NCI-H2227 (cell line): ENCODE data around the gene CAMKMT.
"Not testable (repeated sequence)": the region's sequence is repeated elsewhere in the genome, so short reads cannot be mapped to it uniquely, and the experiment has no call there.

ENCODE experiments used
- DNase-seq: peaks from one replicate; lab custom pipeline; 2025; ENCODE audit not compliant: unreplicated experiment; lab: John Stamatoyannopoulos, UW

The CAMKMT gene

DNA sequence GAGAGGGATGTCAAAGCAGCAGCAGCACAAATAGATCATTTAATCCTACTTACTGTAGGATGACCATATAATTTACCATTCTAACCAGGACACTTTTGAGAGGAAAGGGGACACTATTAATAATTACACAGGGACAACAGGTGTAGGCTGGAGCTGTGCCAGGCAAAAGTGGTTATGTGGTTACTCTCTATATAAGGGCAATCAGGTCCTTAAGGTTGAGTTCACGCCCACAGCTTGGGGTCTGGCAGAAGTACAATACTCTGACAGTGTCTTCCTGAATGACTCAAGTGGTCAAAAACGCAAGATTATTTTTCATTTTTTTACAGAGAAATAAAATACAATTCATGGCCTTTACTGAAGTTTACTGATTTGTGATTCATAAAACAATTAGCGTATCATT lies 3.2 kb upstream of the CAMKMT start:
- peak; percentile 24 for DNase-seq

DNA sequence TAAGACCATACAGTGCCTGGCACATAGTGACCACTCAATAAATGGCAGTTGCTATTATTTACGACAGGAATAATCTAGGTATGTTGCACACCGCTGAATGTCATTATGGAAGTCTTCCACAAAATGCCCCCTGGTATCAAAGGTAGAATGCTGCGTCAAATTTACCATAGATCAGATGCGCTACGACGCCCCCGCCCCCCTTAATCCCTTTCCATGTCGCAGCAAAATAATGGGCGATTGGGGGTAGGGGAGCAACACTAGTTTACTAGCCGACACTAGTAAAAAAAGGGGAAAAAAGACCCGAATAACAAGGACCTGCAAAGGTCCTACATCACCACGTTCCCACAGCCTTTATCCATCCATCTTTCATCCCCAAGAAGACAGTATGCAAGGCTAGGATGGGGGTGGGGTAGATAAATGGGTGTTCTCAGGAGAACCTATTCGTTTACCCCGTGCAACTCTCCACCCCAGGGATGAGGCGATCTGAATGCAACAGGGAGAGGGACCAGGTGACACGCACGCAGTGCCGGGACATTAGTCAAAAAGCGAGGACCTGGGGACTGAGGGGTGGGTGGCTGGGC lies 908 bp upstream of the CAMKMT start:
- DNase-seq = peak; percentile 55

DNA sequence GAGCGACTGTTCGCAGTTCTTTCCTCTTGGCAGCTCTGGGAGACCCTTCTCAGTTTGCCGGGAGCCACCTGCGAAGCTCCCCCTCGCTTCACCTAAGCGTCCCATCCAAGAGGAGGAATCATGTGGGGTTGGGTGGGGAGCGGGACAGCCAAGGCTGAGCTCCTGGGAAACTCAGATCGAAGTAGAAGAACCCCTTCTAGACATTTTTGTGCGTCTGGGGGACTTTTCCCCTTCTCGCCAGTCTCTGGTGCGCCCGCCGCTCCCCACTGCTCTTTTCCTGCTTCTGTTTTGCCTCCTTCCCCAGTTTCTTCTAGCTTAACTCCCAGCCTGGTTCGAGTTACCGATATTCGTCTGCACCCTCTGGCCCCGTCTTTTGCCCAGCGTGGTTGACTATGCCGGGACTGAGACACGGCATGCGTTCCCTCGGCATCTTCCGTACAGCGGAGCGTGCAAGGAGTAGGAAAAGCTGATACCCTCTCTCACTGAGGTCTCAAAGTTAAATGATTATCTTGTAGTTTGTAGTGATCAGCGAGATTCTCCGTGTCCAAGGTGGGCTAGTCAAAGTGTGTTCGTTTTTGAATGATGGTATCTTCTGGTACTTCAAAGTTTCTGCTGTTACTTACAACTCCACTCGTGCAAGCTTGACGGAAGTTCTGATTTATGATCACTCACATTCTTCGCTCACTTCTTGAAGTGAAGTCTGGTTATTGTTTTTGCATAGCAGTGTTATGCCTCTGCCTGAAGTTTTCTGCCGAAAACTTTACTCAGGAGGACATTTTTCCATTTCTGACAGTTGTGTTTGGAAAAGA lies 664 bp downstream of the CAMKMT start:
- peak; percentile 39 for DNase-seq

DNA sequence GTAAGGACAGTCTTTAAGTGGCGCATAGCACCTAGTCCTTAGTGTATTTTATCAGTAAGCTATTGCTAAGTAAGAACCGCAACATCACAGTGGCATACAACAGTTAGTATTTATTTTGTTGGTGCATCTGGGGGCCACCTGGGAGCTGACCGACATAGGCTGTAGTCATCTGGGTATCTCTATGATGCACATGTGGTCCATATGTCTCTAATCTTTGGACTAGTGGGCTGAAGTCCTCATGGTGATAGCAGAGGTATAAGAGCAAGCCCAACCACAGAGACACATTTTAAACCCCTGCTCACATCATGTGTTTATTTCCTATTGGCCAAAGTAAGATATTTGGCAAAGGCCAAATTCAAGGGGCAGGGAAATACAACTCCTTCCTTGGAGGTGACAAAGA lies 2.9 kb downstream of the CAMKMT start:
- DNase-seq = no peak

DNA sequence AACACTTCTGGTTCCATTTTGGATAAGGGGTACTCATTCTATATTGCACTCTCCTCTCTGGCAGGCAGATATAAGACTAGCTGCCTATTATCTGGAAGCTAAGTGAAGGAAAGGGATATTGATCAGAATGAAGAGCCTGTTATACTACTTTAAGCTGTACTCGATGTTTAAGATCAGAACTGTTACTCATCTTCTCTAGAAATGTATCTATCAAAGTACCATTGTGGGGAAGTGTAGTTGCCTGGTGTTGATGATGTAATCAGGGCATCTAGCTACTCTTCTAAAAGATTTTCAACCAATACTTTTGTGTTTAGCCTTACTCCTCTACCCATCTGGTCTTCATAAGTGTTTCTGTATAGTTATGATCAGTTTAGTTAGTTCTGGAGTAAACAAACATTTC lies 5.8 kb downstream of the CAMKMT start:
- DNase-seq = no peak

DNA sequence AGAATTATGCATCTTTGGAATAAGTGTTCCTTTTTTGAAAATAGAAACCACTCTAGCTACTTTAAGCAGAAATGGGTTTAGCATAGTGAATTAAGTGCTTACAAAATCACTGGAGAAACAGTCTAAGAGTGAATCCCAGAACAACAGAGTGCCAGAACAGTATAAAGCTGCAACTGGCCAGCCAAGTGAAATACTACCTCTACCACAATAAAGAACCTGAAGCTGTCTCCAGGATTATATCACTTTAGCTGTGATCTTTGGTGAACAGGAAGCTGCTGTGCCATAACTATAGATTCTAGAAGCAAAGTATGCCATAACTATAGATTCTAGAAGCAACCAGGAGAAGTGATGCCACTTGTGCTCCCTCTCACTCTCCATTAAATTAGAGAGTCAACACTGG lies 7.6 kb downstream of the CAMKMT start:
- DNase-seq = no peak

DNA sequence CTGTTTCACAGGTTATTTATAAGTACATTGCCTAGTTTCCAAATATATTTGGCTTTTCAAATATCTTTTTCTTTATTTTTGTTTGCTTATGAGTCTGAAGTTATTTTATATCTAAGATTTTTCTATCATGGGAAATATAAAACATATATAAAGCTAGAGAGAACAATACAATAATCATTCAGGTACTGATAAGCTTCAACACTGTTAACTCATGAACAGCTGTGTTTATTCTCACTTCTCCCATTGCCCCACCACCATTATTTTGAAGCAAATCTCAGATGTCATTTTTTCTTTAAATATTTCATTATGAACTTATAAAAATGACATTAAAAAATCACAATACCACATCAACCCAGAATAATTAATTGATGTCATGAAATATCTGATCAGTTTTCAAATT lies 9.7 kb downstream of the CAMKMT start:
- no peak for DNase-seq

DNA sequence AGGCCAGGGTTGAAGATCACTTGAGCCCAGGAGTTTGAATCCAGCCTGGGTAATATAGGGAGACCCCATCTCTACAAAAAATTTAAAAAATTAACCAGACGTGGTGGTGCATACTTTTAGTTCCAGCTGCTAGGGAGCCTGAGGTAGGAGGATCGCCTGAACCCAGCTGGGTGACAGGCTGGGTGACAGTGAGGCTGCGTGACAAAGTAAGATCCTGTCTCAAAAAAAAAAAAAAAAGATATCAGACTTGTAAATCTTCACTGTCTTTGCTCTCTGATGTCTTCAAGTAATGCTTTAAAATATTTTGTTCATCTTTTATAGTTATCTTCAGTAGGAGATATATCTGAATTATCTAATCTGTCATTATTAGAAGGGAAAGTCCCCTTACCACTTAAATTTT lies 10.5 kb downstream of the CAMKMT start:
- no peak for DNase-seq

DNA sequence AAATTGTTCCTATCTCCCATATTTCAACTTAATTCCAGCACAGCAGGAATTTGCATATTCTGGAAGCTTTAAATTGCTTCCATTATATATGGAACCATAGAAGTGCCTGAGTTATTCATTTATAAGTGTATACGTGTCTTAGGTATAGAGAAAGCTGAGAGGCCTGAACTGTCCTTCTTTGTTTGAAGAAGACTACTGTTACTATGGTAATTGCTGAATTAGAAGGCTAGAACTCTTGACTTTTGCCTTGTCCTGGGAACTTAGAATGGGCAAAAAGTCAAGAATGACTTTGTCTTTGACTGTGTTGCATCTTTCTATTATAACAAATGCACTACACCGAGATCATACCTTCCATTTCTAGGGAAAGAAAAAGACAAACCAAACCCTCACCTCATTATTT lies 15.7 kb downstream of the CAMKMT start:
- DNase-seq = no peak

DNA sequence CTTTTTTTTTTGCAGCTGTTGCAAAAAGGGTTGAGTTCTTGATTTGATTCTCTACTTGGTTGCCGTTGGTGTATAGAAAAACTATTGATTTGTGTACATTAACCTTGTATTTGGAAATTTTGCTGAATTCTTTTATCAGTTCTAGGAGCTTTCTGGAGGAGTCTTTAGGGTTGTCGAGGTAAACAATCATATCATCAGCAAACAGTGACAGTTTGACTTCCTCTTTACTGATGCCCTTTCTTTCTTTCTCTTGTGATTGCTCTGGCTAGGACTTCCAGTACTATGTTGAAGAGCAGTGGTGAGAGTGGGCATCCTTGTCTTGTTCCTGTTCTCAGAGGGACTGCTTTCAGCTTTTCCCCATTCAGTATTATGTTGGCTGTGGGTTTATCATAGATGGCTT lies 23.5 kb downstream of the CAMKMT start:
- not testable (repeated sequence) for DNase-seq

DNA sequence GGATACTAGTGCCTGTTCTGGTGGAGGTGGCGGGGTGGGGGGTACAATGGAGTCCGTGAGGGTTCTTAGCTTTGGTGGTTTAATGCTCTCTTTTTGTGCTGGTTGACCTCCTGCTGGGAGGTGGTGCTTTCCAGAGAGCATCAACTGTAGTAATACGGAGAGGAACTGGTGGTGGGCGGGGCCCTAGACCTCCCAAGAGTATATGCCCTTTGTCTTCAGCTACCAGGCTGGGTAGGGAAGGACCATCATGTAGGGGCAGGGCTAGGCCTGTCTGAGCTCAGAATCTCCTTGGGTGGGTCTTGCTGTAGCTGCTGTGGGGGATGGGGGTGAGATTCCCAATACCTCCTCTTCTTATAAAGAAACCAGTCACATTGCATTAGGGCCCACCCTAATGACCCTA lies 27.1 kb downstream of the CAMKMT start:
- DNase-seq = no peak

DNA sequence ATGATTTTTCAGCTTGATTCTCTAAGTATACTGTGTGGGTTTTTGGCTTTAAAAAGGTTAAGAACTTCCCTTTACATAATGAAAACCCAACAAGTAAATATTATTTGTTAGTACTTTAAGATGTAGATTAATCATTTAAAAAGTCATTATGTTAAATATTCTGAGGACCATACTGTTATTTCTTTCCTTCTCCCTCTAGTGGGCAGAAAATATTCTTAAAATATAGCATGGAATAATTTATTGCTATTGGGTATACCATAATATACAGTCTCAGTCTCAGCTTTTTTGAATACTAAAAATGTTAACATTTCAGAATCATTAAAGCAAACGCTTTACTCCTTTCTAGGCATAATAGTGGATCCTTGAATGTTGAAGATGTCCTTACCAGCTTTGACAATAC lies 28.1 kb downstream of the CAMKMT start:
- peak; percentile 4 for DNase-seq

DNA sequence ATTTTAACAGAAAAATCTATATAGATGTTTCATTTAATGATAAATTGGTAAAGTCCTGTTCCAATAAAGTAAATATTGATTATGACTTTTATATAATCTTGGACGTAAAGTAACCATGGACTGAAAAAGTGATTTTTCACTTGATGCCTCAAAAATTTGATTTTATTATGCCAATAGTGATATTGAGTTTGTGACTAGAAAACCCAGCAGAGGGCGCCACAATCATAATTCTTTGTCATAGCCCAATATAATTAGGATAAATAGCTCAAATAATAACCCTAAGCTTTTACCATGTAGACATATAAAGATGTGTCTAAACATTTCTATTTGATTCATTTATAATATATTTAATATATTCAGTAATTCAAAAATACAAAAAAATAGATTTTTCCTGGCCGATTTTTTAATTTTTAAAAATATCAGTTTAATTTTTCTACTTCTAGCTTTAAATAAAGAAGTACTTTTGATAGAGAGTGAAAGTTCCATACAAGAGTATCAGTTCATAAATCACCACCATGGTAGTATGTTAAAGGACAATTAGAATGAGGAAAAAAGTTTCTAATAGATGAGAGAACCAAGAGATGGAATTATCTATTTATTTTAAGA lies 30.7 kb downstream of the CAMKMT start:
- DNase-seq = peak; percentile 53

DNA sequence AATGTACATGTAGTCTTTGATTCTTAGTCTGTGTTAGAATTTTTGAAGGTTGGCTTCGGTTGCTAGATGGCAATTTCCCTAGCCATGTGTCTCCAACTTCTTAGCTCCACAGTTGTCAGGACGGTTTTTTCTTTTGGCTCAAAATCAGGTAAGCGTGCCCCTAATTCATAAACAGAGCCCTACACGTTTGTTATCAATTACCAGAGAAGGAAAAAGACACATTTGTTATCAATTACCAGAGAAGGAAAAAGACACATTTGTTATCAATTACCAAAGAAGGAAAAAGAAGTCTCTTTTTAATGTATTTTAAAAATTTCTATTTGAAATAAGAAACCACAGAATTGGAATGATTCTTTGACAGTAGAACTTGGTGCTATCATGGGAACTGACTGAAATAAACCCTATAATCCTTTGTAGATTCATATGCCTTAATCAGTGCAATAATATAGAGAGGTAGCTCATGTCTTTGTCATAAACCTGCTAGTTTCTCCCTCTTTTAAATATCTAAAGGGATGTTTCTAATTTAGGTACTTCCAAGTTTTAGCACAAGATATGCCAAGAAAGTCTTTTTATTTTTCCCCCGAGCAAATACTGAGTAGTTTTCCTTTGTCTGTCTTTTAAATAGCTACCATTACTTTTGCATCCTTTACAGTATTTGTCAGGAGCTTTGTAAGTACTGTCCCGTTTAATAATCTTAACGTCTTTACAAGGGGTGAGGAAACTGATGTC lies 35.9 kb downstream of the CAMKMT start:
- no peak for DNase-seq

DNA sequence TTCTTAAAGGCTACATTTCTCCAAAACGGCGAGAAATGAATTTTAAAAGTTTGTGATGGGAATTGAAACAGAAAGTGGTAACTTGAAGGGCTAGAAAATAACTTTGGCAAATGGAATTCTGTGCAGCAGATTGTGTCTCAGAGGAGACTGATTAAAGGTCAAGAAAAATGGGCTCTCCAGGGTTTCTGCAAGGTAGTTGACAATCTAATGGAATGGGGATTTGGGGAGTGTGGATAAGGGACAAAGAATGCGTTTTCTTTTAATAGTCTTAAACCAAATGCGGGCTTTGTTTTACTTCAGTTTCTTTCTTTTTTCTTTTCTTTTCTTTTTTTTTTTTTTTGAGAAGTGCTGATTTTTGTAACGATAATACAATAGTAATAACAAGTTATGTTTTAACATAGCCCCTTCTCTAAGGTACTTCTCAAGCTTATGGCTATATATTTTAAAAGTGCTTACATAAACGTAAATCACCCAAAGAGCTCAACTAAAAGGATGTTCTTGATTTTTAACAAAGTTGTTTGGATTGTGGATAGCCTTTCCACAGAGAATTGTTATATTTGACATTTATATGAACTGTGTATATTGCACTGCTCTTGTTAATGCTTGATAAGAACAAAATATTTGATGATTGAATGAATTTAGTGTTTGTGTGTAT lies 36.6 kb downstream of the CAMKMT start:
- DNase-seq = no peak

DNA sequence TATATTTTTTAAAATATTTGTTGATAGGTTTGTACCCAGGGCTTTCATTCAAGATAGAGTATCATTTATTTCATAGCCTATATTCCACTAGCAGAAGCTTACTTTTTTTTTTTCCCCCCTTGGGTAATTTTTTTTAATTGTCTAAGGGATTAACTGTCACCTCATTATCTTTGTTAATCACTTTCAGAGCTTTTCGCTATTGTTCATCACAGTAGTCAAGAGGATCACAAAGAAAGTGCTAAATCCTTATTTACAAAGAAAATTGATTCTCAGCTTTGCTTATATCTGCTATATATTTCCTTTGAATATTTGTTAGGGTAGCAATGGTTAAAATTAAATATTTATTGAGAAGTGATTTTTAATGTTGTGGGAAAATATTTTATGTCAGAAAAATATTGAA lies 59.0 kb downstream of the CAMKMT start:
- no peak for DNase-seq

DNA sequence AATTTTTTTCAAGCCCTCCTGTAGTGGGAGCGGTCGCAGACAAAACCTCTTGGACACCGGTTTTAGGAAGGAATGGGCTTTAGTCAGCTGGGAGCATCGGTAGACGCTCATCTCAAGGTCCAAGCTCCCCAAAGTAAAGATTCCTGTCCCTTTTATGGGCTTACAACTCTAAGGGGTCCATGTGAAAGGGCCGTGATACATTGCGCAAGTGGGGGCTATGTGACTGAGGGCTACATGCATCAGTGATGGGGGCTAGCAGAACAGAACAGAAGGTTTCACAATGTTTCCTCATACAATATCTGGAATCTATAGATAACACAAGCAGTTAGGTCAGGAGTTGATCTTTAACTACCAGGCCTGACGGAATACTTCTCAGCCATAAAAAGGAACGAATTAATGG lies 62.5 kb downstream of the CAMKMT start:
- no peak for DNase-seq

DNA sequence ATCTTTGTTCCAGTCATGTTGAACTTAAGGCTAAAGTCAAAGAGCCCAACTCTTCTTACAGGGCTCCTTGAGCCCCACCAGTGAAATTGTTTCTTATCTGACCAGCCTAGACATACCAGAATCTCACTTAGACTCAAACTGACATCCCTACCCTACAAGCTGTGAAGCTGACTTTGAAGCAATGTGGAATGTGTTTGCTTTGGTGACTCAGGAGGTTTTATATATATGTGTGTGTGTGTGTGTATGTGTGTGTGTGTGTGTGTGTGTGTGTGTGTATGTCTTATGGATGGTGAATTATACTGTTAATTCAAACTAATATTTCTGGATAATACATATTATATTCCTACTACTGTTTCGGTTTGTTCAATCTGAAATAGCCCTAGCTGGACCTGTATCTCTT lies 67.3 kb downstream of the CAMKMT start:
- no peak for DNase-seq

DNA sequence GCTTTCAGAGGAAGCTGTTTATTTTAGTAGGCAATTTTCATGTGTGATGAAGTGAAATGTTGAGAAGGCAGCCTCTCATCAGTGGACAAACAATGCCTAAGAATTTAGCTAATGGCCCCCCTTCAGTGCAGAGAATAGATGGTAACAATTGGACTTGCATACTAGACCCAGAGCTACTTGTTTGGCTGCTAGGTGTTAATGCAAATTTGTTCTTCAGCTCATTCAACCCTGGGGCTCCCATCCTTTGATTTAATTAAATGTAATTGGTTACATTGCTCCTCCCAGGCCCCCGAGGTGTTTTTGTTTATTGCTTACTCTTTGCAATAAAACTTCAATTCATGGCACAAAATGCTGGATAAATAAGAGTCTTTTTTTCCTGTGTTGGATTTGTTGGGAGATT lies 68.6 kb downstream of the CAMKMT start:
- no peak for DNase-seq

DNA sequence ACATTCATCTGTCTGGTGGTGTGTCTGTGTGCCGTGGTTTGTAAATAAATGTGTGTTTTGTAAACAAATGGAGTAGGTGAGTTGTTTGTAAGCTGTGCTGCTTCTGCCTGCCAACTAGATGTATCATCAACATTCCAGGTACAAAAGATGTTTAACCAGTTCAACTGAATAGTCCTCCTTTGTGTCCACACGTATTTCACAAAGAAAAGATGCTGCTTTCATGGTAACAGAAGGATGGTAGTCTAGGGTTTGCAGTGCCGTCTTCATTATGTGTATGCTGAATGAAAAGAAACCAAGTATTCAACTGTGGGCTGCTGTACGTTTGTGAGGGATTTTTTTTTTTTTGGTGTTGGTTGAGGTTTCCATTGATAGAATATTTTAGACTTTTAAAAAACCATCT lies 72.1 kb downstream of the CAMKMT start:
- no peak for DNase-seq

DNA sequence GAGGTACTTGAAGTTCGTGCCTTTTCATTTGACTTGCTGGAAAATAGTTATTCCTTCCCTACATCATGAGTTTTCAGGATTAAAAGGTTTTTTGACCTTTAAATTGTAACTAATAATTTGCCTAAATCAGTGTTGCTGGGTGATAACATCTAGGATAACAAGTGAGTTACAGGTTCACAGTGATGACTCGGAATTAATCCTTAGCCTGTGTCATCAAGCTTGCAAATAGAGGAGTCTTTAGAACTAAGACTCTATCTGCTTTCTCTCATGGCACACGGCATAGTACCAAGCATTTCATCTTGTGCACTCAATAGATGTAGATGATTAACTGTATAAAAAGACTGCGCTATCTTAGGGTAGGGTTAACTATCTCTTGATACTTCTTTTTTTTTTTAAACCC lies 79.5 kb downstream of the CAMKMT start:
- DNase-seq = no peak
